Progenitor cell of endocrine pancreas (in vitro differentiated cells): ENCODE results near the gene BNIP2. TPM values are rescaled to one million over a fixed set of nuclear protein-coding genes. Genes with fewer than 3 reads are reported as not detected.
A peak's percentile ranks its signal among the peaks of the same experiment; 100 is the strongest.

Source experiments
- DNase-seq: peaks from one replicate; pipeline ENCODE4 v3.0.0; 2021; ENCODE audit warnings: low spot score; ENCODE audit not compliant: unreplicated experiment
- H3K27ac Mint-ChIP-seq: 2 replicates; pipeline ENCODE4 v1.8.0; 2021; ENCODE audit warnings: mild to moderate bottlenecking, moderate library complexity, mixed read lengths
- H3K27me3 Mint-ChIP-seq: 2 replicates; pipeline ENCODE4 v1.8.0; 2021; ENCODE audit warnings: mixed read lengths
- H3K36me3 Mint-ChIP-seq: 2 replicates; pipeline ENCODE4 v1.8.0; 2022; ENCODE audit warnings: mixed read lengths; ENCODE audit not compliant: insufficient read depth
- H3K4me1 Mint-ChIP-seq: 2 replicates; pipeline ENCODE4 v1.8.0; 2021; ENCODE audit warnings: low read depth, mixed read lengths
- H3K4me3 Mint-ChIP-seq: 2 replicates; pipeline ENCODE4 v1.8.0; 2021; ENCODE audit warnings: low read depth, mild to moderate bottlenecking, moderate library complexity, mixed read lengths
- H3K9me3 Mint-ChIP-seq: 2 replicates; pipeline ENCODE4 v1.8.0; 2021; ENCODE audit warnings: low read depth, mixed read lengths
- CTCF ChIP-seq: fragments of 200-600 bp; sonication (generic); IDR thresholded peaks from one replicate; pipeline ENCODE4 v1.5.0; 2021; ENCODE audit warnings: antibody characterized with exemption, mild to moderate bottlenecking; ENCODE audit not compliant: unreplicated experiment
- long read RNA-seq: library from polyadenylated mRNA; unstranded; transcript quantifications from one replicate; pipeline ENCODE4 v2.0.0, GENCODE V29; 2020
- total RNA-seq: library from RNA; stranded (reverse); gene quantifications from 2 replicates; pipeline ENCODE4 v1.2.1, GENCODE V29; 2021

BNIP2 gene
- total RNA-seq: 58.2 and 62.4 TPM in 2 replicates
- long read RNA-seq, full-length matches to known transcripts: 106 of 156 reads
- long read RNA-seq, partial matches to known transcripts: 15 of 156 reads
- long read RNA-seq, other reads (novel, unspliced or antisense): 35 of 156 reads

GRCh38 chr15:59688782-59689625, at the start of gene BNIP2:
Gene BNIP2 (minus strand): TSS chr15:59689320. CDS start chr15:59682457, 6,863 bp downstream.
- H3K27ac Mint-ChIP-seq: peak within 1 kb of the TSS; percentile 99
- peak within 1 kb of the TSS; percentile 97 for H3K4me3 Mint-ChIP-seq
- H3K36me3 Mint-ChIP-seq: peaks cover 4% of the 10 kb centered on the region
- H3K4me1 Mint-ChIP-seq: peaks cover 23% of the 10 kb centered on the region
- DNase-seq: peak; percentile 95
- peak; percentile 21 for TF ChIP-seq CTCF
- H3K27me3 Mint-ChIP-seq: no peaks in the 10 kb centered on the region
- no peaks in the 10 kb centered on the region for H3K9me3 Mint-ChIP-seq

- H3K36me3 Mint-ChIP-seq: no peaks in the 10 kb centered on the region
- H3K9me3 Mint-ChIP-seq: peaks cover under 1% of the 10 kb centered on the region
- H3K4me1 Mint-ChIP-seq: peaks cover 9% of the 10 kb centered on the region
- H3K27ac Mint-ChIP-seq: no peak overlapping the region
- no peak for TF ChIP-seq CTCF
- peaks cover 2% of the 10 kb centered on the region for H3K27me3 Mint-ChIP-seq
- DNase-seq: no peak
- no peak overlapping the region for H3K4me3 Mint-ChIP-seq
These were observed 49.6 kb upstream of the BNIP2 start for GRCh38 chr15:59738676-59739075.

- Mint-ChIP-seq H3K4me3 (no peak overlapping the region), H3K27ac (no peak overlapping the region), H3K4me1 (peaks cover 8% of the 10 kb centered on the region), H3K27me3 (peaks cover 2% of the 10 kb centered on the region), H3K9me3 (no peaks in the 10 kb centered on the region), H3K36me3 (no peaks in the 10 kb centered on the region)
- DNase-seq: no peak
- no peak for TF ChIP-seq CTCF
These were observed 47.1 kb upstream of the BNIP2 start for GRCh38 chr15:59736181-59736580.

GRCh38 chr15:59725151-59725486, 36.0 kb upstream of the BNIP2 start:
- Mint-ChIP-seq H3K27me3 (peaks cover 21% of the 10 kb centered on the region), H3K36me3 (no peaks in the 10 kb centered on the region), H3K9me3 (no peaks in the 10 kb centered on the region), H3K4me1 (no peaks in the 10 kb centered on the region), H3K4me3 (no peak overlapping the region), H3K27ac (no peak overlapping the region)
- DNase-seq: no peak
- no peak for TF ChIP-seq CTCF

GRCh38 chr15:59723687-59724346, 34.7 kb upstream of the BNIP2 start:
- Mint-ChIP-seq H3K27me3 (peaks cover 9% of the 10 kb centered on the region), H3K27ac (no peak overlapping the region), H3K4me3 (no peak overlapping the region), H3K9me3 (no peaks in the 10 kb centered on the region), H3K36me3 (no peaks in the 10 kb centered on the region), H3K4me1 (no peaks in the 10 kb centered on the region)
- no peak for TF ChIP-seq CTCF
- no peak for DNase-seq
